GM19099 (cell line): Measurements from ENCODE around the gene OR4C13.
"Not testable (repeated sequence)": the region's sequence is repeated elsewhere in the genome, so short reads cannot be mapped to it uniquely, and the experiment has no call there.

ENCODE experiments used
- POLR2A ChIP-seq: IDR thresholded peaks from 3 replicates; pipeline ENCODE4 v1.6.1; 2011; ENCODE audit warnings: low read depth; ENCODE audit not compliant: insufficient read length; ENCODE audit errors: extremely low read depth

Gene OR4C13

DNA sequence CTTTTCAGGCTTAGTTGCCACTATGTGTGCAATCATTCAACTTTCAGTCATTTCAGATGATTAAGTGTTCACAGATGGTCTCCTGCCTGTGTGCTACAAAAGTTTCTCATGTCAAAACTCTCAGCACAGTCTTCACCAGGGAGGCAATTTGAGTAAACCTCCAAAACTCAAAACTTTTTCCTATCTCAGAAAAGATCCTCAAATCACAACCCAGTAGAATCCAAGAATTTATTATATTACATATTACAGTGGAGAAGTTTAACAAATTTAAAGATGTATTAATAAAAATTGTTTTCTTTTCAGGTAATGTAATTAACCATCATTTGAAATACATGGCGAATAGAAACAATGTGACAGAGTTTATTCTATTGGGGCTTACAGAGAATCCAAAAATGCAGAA lies at the start of gene OR4C13:
TSS of gene OR4C13 (plus strand) at position 301 of the 400 bp plus-strand sequence. CDS start at position 333, 32 bp downstream.
- no peak for TF ChIP-seq POLR2A

DNA sequence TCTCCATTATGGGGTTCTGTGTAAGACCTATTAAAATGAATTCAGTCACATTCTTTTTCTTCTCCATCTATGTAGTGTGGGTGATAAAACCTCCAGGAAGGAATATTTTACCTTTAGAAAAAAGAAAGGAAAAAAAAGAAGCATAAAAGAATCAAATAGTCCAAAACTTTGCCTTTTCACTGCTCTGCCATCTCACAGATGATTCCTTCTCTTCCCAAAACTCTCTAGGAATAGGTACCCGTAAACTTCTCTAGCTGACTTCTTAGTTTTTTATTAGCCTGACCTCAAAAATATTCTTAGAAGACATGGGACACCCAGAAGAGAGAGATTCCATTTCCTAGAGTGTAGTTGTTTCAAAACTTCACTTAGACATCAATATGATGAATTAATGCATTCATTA lies 30.2 kb downstream of the OR4C13 start, which contains the start of gene OR4C12:
TSS of gene OR4C12 (minus strand) at position 101 of the 400 bp plus-strand sequence. CDS start at position 67, 34 bp downstream.
- not testable (repeated sequence) for TF ChIP-seq POLR2A

GRCh38 chr11:49995565-49995964 lies 43.4 kb downstream of the OR4C13 start:
- TF ChIP-seq POLR2A: no peak
